Adrenal gland (tissue), 19 donors: ENCODE data around the gene CCDC93. TPM values are rescaled to one million over a fixed set of nuclear protein-coding genes. Genes with fewer than 3 reads are reported as not detected.

ENCODE experiments used
- DNase-seq, 7 donors: peaks; one replicate each; pipeline ENCODE4 v3.0.0-alpha.2; 2019 to 2020
- H3K27ac ChIP-seq, 5 donors: fragments of 200-600 bp; sonication (generic) in 4 of 5; 1 replicate in 3 of 5; 2 replicates in 2 of 5; pipeline versions ENCODE4 v1.5.1 to v1.8.0; 2016 to 2020; ENCODE audit warnings: mild to moderate bottlenecking in 1 of 5
- H3K27me3 ChIP-seq: fragments of 200-600 bp; 2 replicates; pipeline ENCODE4 v1.8.0; 2021
- H3K36me3 ChIP-seq, 2 donors: fragments of 200-600 bp; replicated peaks in 1 of 2; 1 replicate in 1 of 2; 2 replicates in 1 of 2; pipeline versions ENCODE4 v1.5.1 to v1.8.0; 2018 to 2022
- H3K4me1 ChIP-seq, 2 donors: fragments of 200-600 bp; replicated peaks in 1 of 2; 1 replicate in 1 of 2; 2 replicates in 1 of 2; pipeline versions ENCODE4 v1.5.1 to v1.8.0; 2018 to 2021
- H3K4me3 ChIP-seq, 4 donors: fragments of 200-600 bp; sonication (generic) in 3 of 4; one replicate each; pipeline ENCODE4 v1.5.1; 2016 to 2018
- H3K9me3 ChIP-seq, 3 donors: fragments of 200-600 bp; sonication (generic) in 1 of 3; replicated peaks in 1 of 3; 1 replicate in 2 of 3; 2 replicates in 1 of 3; pipeline versions ENCODE4 v1.5.1 to v1.8.0; 2016 to 2021
- POLR2A ChIP-seq, 2 donors: fragments of 450-650 bp; IDR thresholded peaks; one replicate each; pipeline ENCODE4 v1.6.1; 2017; ENCODE audit warnings: antibody characterized with exemption in 2 of 2, mild to moderate bottlenecking in 2 of 2, moderate library complexity in 1 of 2
- WGBS, 4 donors: extraction: QIAGEN DNeasy Blood & Tissue Kit in 2 of 4; methylation state at CpG; one replicate each; pipeline versions ENCODE4 v1.1.5 to v1.1.7; 2013 to 2017; 5-methylcytosine and 5-hydroxymethylcytosine counted together
- intact Hi-C, 2 donors: fragments of 100-400 bp; cut with DNase I; formaldehyde crosslinking; loops; one replicate each; pipeline versions ENCODE4 v1.14.1 to v1.15.0; 2022 to 2023
- long read RNA-seq, 10 donors: library from polyadenylated mRNA in 3 of 10; unstranded in 2 of 10; stranded (forward) in 1 of 10; transcript quantifications; one replicate each; pipeline ENCODE4 v2.0.0 and lab custom pipeline, GENCODE V29; 2021 to 2026
- polyA plus RNA-seq, 3 donors: library from polyadenylated mRNA; stranded (reverse); fragments of 200-250 nt in 2 of 3; fragments of 350-450 nt in 1 of 3; fragmentation: Illumina TruSeq in 1 of 3; extraction: RNeasy Lipid Tissue Mini Kit (QIAGEN cat#74804) in 1 of 3; gene quantifications; one replicate each; pipeline ENCODE4 v1.2.3, GENCODE V29; 2013 to 2014
- total RNA-seq, 9 donors: library from RNA; depleted of rRNA in 4 of 9; stranded (reverse); fragments of >200 nt in 4 of 9; fragments of 120-200 nt in 1 of 9; fragmentation: NEBNext Ultra II Directional in 1 of 9; extraction: Animal tissue kit (Norgen Biotek cat#: 25700) in 1 of 9; gene quantifications; one replicate each; pipeline versions ENCODE4 v1.1.0 to v1.2.4, GENCODE V29; 2013 to 2023
- TF ChIP-seq, protein P1 (sequence below), 6 experiments: fragments of 450-650 bp in 4 of 6; fragments of 200-600 bp in 2 of 6; sonication (generic) in 1 of 6; IDR thresholded peaks; 1 replicate in 5 of 6; 2 replicates in 1 of 6; pipeline versions ENCODE4 v1.5.1 to v1.8.0; 2016 to 2021; ENCODE audit warnings: antibody characterized with exemption in 6 of 6, mild to moderate bottlenecking in 2 of 6, moderate library complexity in 1 of 6
- donor health status: healthy with polysubstance abuse.
- donor health status: Bipolar disorder and iron deficiency.
- donor health status: DM: yes; HTN: yes; CAD: no.
- donor health status: DM: no; HTN: no; CAD: no.
- donor health status: DM: no; HTN: no; CAD: no.
- donor health status: DM: yes; HTN: yes; CAD: no.

Gene CCDC93, protein sequence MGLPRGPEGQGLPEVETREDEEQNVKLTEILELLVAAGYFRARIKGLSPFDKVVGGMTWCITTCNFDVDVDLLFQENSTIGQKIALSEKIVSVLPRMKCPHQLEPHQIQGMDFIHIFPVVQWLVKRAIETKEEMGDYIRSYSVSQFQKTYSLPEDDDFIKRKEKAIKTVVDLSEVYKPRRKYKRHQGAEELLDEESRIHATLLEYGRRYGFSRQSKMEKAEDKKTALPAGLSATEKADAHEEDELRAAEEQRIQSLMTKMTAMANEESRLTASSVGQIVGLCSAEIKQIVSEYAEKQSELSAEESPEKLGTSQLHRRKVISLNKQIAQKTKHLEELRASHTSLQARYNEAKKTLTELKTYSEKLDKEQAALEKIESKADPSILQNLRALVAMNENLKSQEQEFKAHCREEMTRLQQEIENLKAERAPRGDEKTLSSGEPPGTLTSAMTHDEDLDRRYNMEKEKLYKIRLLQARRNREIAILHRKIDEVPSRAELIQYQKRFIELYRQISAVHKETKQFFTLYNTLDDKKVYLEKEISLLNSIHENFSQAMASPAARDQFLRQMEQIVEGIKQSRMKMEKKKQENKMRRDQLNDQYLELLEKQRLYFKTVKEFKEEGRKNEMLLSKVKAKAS
- total RNA-seq, result 10 to 100 TPM; 20.4 to 50.6 (median 34.8) TPM
- 10 to 100 TPM; 10.9 to 32.4 (median 14.4) TPM for polyA plus RNA-seq
- long read RNA-seq, donor 1, full-length matches to known transcripts, result 1 of 12 reads
- long read RNA-seq, donor 1, partial matches to known transcripts, result 11 of 12 reads
- long read RNA-seq, donor 1, other reads (novel, unspliced or antisense), result 0 of 12 reads
- long read RNA-seq, donor 2, result 0 reads
- long read RNA-seq, donor 3, full-length matches to known transcripts, result 3 of 3 reads
- long read RNA-seq, donor 3, partial matches to known transcripts, result 0 of 3 reads
- long read RNA-seq, donor 3, other reads (novel, unspliced or antisense), result 0 of 3 reads
- long read RNA-seq, donor 4, full-length matches to known transcripts, result 2 of 14 reads
- long read RNA-seq, donor 4, partial matches to known transcripts, result 9 of 14 reads
- long read RNA-seq, donor 4, other reads (novel, unspliced or antisense), result 3 of 14 reads
- long read RNA-seq, donor 5, full-length matches to known transcripts, result 9 of 16 reads
- long read RNA-seq, donor 5, partial matches to known transcripts, result 1 of 16 reads
- long read RNA-seq, donor 5, other reads (novel, unspliced or antisense), result 6 of 16 reads
- long read RNA-seq, donor 6, partial matches to known transcripts, result 11 of 12 reads
- long read RNA-seq, donor 6, other reads (novel, unspliced or antisense), result 1 of 12 reads
- long read RNA-seq, donor 7, partial matches to known transcripts, result 0 of 1 reads
- long read RNA-seq, donor 7, other reads (novel, unspliced or antisense), result 0 of 1 reads
- long read RNA-seq, donor 8, full-length matches to known transcripts, result 3 of 10 reads
- long read RNA-seq, donor 8, partial matches to known transcripts, result 7 of 10 reads
- long read RNA-seq, donor 8, other reads (novel, unspliced or antisense), result 0 of 10 reads
- long read RNA-seq, donor 9, full-length matches to known transcripts, result 1 of 6 reads
- long read RNA-seq, donor 9, partial matches to known transcripts, result 5 of 6 reads
- long read RNA-seq, donor 9, other reads (novel, unspliced or antisense), result 0 of 6 reads
- long read RNA-seq, donor 10, partial matches to known transcripts, result 0 of 1 reads
- long read RNA-seq, donor 10, other reads (novel, unspliced or antisense), result 0 of 1 reads

GRCh38 chr2:118013724-118014491 is at the start of gene CCDC93:
TSS of gene CCDC93 (minus strand) at chr2:118014070. CDS start at chr2:118013995, 75 bp downstream.
- TF ChIP-seq, protein P1, sequence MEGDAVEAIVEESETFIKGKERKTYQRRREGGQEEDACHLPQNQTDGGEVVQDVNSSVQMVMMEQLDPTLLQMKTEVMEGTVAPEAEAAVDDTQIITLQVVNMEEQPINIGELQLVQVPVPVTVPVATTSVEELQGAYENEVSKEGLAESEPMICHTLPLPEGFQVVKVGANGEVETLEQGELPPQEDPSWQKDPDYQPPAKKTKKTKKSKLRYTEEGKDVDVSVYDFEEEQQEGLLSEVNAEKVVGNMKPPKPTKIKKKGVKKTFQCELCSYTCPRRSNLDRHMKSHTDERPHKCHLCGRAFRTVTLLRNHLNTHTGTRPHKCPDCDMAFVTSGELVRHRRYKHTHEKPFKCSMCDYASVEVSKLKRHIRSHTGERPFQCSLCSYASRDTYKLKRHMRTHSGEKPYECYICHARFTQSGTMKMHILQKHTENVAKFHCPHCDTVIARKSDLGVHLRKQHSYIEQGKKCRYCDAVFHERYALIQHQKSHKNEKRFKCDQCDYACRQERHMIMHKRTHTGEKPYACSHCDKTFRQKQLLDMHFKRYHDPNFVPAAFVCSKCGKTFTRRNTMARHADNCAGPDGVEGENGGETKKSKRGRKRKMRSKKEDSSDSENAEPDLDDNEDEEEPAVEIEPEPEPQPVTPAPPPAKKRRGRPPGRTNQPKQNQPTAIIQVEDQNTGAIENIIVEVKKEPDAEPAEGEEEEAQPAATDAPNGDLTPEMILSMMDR (IDR thresholded peaks at IDR 0.05), result no peak
- TF ChIP-seq POLR2A (IDR thresholded peaks at IDR 0.05), result peak; percentile 26 to 92
- peak within 1 kb of the TSS in 4 of 5 donors; percentile 65 to 96 (median 94) for H3K27ac ChIP-seq
- H3K4me3 ChIP-seq, result peak within 1 kb of the TSS; percentile 77 to 99 (median 78)
- DNase-seq, result peak; percentile 74 to 85 (median 80)
- no peaks in the 10 kb centered on the region for H3K36me3 ChIP-seq
- 0% methylated on average over 3 to 71 of the region's 71 CpGs for WGBS, 4 donors
- peaks cover 15 to 35% of the 10 kb centered on the region in 2 donors for H3K4me1 ChIP-seq
- no peaks in the 10 kb centered on the region for H3K27me3 ChIP-seq
- no peaks in the 10 kb centered on the region for H3K9me3 ChIP-seq
- intact Hi-C loops, result no loop called here

DNA sequence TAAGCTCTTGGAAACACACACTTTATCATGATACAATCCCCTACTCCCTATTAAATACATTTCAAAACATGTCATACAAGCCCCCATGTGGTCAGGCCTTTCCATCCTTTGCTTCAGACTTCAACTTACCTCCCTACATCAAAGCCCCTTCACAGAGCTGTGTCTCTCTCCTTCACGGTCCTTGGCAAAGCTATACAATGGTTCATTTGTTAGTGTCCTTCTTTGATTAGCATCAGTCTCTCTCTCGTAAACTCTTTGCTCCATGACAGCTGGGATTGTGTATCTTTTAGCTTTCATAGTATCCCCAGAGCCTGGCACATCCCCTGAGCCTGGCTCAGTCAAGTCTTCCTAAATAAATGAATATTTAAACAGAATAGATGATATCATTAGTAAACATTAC is 48.8 kb upstream of the CCDC93 start:
- WGBS, 4 donors, result 59 to 72% (median 66%) methylated on average over 2 of the region's 2 CpGs
- Histone ChIP-seq H3K27me3 (peaks cover 11% of the 10 kb centered on the region), H3K9me3 (no peaks in the 10 kb centered on the region), H3K27ac (no peak overlapping the region), H3K4me1 (no peaks in the 10 kb centered on the region), H3K4me3 (no peak overlapping the region), H3K36me3 (no peaks in the 10 kb centered on the region)
- no peak for TF ChIP-seq POLR2A (IDR thresholded peaks at IDR 0.05)
- TF ChIP-seq, protein P1 (IDR thresholded peaks at IDR 0.05), result no peak
- intact Hi-C loops, result no loop called here
- DNase-seq, result no peak

DNA sequence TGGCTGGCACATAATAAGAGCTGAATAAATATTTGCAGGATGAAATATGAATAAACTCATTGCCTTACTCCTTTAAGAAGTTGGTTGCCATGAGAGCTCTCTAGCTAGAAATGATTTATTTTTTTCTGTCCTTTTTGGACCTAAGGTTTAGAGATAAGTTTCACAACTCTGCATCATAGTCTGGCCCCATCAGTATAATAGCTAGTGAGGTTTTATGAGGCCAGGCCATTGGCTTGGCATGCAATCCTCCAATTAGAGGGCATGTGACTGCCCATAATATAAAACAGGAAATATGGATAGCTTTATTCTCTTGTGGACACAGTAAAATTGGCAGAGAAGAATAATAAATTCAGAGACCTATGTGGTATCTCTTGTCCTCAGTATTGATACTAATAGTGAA is 48.2 kb upstream of the CCDC93 start:
- intact Hi-C loops, result no loop called here
- H3K9me3 ChIP-seq, result no peaks in the 10 kb centered on the region
- H3K27me3 ChIP-seq, result peaks cover 11% of the 10 kb centered on the region

More for the DNA sequence above, 48.2 kb upstream of the CCDC93 start:
- TF ChIP-seq, protein P1 (IDR thresholded peaks at IDR 0.05), result no peak
- TF ChIP-seq POLR2A (IDR thresholded peaks at IDR 0.05), result no peak
- no peaks in the 10 kb centered on the region for H3K4me1 ChIP-seq
- no peak overlapping the region for H3K4me3 ChIP-seq
- H3K27ac ChIP-seq, result no peak overlapping the region
- H3K36me3 ChIP-seq, result no peaks in the 10 kb centered on the region
- DNase-seq, result no peak
